ENCODE measurements around the gene DVL1.

DNA sequence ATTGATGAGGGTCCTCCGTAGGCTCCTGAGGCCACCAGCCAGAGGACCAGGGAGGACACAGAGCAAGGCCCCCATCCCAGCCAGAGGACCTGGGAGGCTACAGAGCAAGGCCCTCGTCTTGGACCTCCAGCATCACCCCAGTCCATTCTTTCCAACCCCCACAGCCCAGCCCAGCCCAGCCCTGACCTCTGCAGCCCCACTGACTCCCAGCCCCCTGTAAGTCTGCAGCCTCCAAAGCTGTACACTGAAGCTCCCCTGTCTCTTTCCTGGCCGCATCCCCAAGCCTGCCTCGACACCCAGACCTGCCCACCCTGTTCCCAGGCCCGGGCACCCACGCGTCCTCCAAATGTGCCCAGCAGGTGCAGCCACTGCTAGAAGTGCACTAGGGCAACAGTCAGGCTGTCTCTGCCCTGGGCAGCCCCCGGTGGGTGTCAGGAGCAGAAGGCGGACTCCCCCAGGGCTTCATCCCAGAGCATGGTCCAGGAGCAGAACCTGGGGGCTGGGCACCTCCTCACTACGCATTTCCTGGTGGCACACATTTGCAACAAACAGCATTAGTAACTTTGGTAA, 2.1 kb downstream of the DVL1 start:
- TF ChIP-seq POLR2A (IDR thresholded peaks at IDR 0.05; ENCODE audit: low read length) (no peak), GATA1 (IDR thresholded peaks at IDR 0.05; ENCODE audit: low read depth, low read length) (no peak)

Data from erythroblast (primary cell).